Stimulated activated CD4-positive, alpha-beta T cell treated with anti-CD3 and anti-CD28 coated beads, Interleukin-15, amount 100 ng/mL, for 48 hours (primary cell): Measurements from ENCODE around the gene ODAD4.
A peak's percentile ranks its signal among the peaks of the same experiment; 100 is the strongest.

Experiments
- DNase-seq, 2 donors: peaks; one replicate each; pipeline ENCODE4 v3.0.0-alpha.2; 2020; ENCODE audit warnings: low read depth in 2 of 2

The ODAD4 gene, protein sequence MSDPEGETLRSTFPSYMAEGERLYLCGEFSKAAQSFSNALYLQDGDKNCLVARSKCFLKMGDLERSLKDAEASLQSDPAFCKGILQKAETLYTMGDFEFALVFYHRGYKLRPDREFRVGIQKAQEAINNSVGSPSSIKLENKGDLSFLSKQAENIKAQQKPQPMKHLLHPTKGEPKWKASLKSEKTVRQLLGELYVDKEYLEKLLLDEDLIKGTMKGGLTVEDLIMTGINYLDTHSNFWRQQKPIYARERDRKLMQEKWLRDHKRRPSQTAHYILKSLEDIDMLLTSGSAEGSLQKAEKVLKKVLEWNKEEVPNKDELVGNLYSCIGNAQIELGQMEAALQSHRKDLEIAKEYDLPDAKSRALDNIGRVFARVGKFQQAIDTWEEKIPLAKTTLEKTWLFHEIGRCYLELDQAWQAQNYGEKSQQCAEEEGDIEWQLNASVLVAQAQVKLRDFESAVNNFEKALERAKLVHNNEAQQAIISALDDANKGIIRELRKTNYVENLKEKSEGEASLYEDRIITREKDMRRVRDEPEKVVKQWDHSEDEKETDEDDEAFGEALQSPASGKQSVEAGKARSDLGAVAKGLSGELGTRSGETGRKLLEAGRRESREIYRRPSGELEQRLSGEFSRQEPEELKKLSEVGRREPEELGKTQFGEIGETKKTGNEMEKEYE

DNA sequence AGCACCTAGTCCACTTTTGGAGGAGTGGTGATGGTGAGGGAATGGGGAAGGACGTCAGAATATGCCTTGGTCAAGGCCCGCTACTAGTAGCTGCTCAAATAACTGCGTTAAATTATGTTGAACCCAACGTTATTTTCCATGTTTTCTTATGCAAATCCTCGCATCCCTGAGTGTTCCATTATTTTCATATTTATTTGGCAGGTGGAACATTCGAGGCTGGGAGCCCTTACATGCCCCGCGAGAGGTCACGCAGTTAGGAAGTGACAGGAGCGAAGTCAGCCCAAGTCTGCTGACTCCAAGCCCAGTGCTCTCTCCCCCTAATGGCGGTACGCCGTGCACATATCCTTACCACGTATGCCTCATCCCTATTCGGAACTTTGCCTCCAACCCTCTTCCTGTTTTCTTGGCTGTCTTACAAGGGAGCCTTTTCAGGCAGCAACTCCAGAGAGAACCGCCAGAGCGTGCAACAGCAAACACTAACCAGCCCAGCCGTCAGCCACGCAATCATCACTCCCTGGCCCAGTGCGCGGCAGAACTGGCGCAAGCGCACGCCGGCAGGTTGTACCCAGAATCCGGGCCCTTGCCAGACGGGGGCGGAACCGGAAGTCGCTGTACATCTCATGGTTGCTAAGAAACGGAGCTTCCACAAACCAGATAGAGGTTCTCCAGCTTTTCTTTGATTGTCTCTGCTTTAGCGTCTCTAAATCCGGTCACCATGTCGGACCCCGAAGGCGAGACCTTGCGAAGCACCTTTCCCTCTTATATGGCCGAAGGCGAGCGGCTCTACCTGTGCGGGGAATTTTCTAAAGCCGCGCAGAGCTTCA is at the start of gene ODAD4:
ODAD4 (plus strand) TSS at position 609 of the 824 bp plus-strand sequence; CDS start at position 716, 107 bp downstream.
- DNase-seq = peak; percentile 94 to 95

DNA sequence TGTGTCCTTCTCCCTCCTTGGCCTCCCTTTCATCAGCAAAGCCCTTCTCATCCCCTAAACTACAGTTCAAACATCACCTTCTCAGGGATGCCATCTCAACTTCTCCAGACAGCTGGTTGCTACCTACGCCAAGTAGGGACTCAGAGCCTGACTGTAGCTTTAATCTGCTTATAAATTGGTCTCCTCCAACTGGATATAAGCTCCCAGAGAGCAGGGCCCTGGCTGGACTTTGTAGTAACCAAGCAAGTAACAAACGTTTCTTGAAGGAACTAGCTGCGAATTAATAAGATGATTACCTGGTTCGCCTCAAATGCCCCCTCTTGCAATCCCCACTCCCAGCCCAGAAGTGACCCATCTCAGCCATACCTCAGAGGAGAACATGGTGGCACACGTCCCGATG is 47.7 kb upstream of the ODAD4 start:
- no peak for DNase-seq

DNA sequence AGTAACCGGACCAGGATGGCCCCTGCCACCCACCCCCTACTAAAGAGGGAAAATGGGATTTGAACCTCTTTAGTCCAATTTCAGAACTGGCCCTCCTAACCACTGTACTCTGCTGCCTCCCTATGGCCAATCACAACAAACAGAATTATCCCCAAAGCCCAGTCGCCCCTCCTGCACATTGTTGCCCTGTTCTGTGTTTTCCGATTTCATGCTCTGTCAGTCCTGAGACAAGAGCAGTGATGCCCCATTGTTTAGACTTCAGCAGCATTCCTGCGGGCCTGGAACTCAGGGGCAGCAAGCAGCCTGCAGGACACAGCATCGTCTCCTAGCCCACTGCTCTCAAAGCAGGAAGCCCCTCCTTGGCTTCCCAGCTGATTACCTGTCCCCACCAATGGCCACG is 44.7 kb upstream of the ODAD4 start:
- DNase-seq = no peak

DNA sequence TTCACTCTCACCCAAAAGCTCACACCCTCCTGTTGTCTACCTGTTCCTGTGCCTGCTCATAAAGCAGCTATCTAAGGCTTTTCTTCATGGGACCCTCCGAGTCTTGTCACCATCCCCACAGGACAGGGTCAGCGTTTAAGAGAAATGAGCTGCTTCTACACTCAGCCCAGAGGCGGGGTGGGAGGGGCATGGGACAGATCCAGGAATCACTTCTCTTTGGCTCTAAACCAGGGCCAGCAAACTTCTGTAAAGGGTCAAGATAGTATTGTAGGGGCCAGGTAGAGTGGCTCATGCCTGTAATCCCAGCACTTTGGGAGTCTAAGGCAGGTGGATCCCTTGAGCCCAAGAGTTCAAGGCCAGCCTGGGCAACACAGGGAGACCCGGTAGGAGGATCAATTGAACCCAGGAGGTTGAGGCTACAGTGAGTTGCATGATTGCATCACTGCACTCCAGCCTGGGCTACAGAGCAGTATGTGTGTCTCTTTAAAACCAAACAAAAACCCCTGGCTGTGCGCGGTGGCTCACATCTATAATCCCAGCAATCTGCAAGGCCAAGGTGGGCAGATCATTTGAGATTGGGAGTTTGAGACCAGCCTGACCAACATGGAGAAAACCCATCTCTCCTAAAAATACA is 42.0 kb upstream of the ODAD4 start:
- DNase-seq = no peak

DNA sequence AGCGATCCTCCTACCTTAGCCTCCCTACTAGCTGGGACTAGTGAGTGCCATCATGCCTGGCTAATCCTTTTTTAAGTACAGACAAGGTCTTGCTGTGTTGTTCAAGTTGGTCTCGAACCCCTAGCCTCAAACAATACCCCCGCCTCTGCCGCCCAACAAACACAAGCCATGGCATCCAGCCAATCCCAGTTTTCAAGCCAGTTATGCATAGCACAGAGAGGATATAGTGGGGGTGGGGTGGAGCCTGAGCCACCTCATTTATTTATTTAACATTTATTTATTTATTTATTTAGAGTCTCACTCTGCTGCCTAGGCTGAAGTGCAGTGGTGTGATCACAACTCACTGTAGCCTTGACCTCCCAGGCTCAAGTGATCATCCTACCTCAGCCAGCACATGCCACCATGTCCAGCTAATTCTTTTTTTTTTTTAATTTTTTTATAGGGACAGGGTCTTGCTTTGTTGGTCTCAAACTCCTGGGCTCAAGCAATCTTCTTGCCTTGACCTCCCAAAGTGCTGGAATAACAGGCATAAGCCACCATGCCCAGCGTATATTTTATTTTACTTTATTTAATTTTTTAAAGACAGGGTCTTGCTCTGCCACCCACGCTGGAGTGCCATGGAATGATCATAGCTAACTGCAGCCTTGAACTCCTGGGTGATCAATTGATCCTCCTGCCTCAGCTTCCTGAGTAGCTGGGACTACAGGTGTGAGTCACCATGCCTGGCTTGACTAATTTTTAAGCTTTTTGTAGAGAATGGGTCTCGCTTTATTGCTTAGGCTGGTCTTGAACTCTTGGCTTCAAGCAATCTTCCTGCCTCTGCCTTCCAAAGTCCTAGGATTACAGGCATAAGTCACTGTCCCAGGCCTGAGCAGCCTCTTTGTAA is 39.0 kb upstream of the ODAD4 start:
- DNase-seq = no peak

DNA sequence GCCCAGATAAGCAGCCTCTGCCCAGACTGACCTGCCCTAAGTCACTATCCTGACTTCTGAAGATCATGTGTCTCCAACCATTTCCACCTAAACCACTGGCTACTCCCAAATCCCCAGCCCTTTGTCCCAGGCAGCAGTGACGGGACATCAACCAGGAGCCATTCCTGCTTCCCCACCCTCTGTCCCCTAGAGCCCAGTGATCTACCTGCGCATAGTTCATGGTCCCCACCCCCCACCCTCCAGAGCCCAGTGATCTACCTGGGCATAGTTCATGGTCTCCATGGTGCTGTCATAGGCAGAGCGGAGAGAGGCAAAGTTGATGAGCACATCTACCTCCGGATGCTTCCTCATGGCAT is 38.4 kb upstream of the ODAD4 start:
- no peak for DNase-seq

DNA sequence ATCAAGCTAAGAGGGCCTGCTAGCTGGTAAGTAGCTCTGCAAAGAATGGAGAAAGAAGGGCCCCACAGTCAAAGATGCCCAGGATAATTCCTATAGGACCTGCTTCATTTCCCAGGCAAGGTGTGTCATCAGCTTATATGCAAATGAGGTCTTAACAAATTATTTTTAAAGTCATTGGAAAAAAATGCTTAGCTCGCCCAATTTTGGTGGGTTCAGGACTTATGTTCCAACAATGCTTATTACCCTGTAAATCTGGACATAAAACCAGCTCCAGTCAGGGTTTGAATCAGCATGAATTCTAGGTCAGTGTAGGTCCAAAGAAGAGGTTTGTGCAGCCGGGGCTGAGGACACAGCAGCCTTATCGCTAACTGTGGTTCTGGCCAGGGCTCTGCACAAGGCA is 37.0 kb upstream of the ODAD4 start:
- no peak for DNase-seq

DNA sequence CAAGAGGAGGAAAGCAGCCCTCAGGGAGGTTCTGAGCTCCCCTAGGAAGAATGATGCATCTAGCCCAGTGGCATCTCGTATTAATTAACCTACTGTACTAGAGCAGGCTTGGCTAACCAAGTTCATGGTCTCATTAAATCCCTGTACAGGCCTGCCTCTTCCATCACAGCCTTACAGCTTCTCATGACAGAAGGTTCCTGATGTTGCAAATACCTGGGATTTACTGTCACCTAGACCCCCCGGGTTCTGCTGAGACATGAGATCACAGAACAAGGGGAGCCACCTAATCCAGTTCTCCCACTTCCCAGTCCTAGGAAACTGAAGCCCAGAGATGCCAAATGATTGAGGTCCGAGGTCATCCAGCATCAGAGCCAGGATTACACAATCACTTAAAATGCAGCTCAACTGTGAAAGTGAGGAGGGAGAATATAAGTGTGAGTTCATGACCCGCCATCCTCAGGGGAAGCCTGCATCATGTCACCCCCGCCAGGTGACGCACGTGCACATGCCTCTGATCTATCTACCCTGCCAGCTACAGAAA is 35.6 kb upstream of the ODAD4 start:
- DNase-seq = no peak

DNA sequence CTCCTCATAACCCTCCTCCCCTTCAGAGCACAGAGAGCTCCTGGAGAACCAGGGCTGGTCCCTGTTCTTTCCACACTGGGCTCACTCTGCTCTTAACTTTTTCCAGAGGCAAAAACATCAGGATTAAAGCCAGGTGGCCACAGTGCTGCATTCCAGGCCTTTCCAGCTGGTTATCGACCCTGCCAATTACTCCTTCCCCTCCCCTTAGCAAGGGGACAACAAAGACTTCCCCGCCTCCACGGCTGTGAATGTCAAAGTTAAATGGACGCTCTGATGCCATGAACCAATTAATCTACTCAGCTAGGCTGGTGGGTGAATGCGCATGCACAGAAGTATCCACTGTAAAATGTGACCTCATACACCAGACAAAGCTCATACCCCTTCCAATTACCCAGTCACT is 34.8 kb upstream of the ODAD4 start:
- no peak for DNase-seq

DNA sequence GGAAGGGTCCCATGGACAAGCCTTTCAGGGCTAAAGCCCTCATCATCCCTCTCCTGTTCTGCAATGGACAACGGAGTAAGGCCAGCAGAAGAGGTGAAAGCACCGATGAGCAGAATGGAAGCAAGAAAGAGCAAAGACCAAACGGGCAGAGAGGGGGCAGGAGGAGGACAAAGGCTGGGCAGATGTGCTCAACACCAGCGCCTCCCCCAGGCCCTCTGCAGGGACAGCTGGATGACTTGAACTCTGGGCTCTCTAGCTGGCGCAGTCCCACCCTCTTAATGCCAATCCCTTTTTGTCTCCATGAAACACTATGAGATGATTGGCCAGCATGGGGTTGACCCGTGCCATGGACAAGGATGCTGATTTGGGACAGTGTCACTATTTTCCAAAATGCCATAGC is 33.7 kb upstream of the ODAD4 start:
- DNase-seq = no peak

DNA sequence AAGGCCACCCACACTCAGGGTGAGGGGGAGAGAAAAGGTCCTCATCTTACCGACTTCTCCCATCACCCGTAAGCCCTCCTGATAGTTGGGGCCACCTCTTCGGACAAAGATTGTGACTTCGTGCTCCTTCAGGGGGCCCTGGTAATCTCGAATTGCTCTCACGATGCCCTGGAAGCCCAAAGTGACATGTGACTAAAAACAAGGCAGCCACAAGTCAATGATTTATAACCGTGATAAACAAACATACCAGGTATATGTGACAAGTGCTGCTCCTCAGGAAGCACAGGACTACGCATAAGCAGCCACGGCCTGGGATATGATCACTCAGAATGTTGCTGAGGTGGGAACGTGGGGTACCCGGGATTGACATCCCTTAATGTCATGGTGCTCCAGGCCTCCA is 28.8 kb upstream of the ODAD4 start:
- DNase-seq = no peak

DNA sequence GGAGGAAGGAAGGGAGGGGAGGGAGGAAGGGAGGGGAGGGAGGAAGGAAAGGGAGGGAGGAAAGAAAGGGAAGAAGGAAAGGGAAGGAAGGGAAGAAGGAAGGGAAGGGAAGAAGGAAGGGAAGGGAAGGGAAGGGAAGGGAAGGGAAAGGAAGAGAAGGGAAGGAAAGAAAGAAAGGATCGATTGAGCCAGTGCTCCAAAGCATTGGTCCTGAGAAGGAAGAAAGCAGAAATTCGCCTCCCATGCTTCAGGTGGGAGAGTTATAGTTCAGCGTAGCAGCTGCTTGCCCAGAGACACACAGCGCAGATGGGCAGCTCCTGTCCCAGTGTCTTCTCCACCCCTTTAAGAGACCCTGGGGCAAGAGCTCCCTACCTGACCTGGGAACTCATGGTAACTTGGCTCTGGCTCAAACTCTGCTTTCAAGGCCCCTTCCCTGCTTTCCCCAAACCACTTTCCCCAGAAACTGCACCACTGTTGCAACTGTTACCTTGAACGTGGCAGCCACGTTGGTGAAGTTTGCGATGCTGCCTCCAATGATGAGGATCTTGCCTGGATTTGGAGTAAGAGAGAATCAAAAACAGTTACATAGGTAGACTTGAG is 26.1 kb upstream of the ODAD4 start:
- DNase-seq = no peak

DNA sequence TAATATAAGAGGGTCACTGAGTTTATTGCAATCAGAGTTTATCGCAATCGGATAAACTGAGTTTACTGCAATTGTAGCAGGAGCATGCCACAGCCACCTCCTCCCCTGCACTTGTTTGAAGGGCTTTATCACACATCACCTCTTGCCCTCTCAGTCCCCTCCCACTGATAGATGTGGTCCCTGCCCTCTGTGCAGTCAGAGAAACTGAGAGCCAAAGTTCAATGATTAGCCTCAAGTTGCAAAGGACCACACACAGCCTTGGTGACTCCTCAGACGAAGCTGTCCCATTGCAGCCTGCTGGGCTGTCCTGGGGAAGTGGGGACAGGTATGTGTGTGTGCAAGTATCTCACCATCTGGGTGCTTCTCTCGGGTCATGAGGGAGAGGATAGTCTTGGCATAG is 25.2 kb upstream of the ODAD4 start:
- no peak for DNase-seq

DNA sequence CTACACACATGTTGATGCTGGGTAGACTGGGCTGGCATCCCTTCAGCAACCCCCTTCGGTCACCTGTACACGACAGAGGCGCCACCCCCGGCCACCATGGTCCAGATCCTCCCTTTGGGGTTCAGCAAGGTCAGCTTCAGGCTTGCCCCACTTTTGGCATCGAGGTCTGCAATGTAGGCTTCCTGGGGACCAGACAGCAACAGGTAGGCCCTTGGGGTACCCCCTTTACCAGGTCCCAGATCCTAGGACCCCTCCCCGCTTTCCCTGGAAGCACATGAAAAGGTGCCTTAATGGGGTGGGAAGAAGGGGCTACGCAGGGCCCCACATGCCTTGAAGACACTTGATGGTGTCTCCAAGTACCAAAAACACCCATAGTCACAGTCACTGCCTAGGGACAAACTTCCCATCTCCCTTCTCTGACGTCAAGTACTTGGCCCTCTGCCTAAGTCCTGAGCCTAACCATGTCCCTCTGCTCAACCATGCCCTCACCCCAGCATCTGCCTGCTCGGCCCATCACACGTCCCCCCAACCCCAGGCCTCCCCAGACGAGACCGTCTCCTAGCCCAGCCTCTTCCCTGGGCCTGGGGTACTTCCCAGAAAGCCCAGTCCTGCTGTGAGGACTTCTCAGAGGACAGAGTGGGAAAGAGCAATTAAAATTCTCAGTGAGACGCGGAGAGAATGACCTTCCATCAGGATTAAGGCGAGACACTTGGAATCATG is 23.8 kb upstream of the ODAD4 start:
- DNase-seq = no peak

DNA sequence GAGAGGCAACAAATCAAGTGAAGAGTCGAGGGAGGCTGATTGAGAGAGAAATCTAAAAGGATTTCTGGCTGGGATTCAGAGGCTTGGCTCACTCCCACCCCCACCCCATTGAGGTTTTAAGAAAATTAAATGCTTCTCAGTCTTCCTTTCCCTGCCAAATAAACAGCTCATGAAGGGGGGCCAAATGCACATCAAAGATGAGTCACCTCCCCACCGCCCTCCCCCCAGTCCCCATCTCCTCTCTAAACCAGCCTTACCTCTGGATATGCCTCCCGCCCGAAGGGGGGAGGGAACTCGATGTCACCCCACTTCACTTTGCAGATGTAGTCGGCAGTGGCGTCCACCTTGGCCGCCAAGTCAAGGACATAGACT is 23.2 kb upstream of the ODAD4 start:
- DNase-seq = no peak

DNA sequence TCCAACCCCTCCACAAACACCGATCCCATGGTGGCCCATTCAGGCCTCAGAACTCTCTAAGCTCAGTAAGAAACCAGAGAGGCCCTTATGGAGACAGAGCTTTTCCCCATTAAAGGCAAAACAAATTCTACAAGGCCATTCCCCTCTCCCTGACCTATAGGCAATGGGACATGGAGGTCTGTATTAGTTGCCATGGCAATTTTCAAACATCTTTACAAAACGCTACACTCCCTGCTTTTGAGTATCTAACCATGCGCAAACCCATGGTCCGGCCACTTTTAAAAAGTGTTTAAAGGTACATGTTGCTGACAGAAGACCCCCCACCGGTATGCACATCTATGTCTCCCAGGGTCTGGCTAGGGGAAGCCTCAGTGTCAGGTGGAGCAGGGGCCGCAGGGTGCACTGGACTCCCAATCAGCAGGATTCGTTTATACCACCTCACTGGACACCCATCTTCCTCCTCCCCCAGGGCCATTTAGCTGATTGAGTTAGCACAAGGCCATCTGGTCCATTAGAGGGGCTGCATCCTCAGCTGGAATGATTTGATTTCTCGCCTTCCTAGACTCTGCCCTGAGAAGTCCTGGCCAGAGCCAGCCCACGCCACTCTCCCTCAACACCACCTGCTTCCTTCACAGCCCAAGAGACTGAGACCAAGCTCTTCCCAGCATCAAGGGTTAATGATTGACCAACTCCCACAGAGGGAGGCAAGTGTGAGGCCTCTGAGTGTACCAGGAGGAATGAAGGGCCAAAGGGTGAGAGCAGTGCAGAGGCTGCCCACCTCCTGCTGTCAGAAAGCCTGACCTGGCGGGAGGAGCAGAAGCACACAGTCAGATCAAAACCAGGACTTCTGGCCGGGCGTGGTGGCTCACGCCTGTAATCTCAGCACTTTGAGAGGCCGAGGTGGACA is 22.5 kb upstream of the ODAD4 start:
- DNase-seq = no peak

DNA sequence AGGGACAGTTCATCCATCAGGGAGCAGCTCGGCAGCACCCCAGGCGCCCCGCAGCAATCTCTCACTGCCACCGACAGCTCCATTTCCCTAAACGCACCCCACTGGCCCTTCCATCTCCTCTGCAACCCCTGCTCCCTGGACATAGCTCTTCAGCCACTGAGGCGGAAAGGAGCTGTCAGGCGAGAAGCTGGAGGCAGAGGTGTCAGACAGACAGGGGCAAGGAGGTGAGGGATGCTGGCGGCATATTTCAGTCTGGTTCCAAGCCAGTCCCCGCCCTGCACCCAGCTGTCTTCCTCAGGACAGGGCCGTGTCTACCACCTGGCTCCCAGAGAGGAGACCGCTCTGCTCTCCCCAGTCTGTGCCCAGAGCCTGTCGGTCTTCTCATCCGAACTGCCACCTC is 21.3 kb upstream of the ODAD4 start:
- no peak for DNase-seq

DNA sequence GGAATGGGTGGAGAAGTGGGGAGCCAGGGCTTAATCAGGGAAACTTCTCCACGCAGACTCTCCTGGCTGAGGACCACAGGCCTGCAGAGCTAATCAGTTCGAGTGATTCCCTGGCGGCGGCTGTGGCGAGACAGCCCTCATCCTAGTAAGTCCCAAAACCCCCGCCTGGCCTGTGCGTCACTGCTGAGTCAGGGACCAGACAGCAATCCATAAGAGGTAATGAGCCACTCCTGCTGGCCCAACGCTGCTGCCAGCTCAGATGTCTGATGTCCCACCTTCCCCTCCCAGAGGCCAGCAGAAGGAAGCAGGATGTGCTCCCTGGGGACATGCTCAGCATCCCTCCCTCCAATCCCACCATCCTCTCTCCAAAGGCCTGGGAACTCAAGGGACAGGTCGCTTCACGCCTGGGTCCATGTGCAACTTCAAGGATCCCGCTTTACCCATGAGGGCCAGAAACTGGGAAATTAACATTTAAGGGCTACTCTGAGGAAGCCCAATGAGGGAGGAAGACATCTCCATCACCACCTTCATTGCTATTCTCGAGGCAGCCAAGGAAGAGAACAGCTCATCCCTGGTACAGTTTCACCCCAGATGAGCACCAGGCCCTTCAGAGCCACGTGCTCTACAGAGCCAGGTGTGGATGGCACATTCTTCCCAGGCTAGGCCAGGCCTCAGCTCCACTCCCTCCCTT is 19.6 kb upstream of the ODAD4 start:
- no peak for DNase-seq
